Measurements from ENCODE around the gene CALN1. TPM values are rescaled to one million over a fixed set of nuclear protein-coding genes. Genes with fewer than 3 reads are reported as not detected.

CALN1 gene
- total RNA-seq, 4 donors from 2014 or later = under 0.01 to 0.33 (median 0.10) TPM; not detected in 1

DNA sequence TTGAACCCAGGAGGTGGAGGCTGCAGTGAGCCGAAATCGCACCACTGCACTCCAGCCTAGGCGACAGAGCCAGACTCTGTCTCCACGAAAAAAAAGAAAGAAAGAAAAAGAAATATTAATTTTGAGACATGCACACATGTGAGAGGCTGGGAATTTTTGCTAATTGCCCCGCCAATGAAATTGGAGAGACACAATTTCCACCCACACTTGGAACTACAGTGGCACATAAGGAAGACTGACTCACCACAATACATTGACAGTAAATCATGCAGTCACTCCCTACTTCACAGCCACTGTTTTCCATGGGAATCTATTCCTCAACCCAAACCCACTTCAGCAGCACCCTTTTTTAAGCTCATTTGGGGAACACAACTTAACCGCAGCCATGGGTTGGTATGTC, 139.7 kb downstream of the CALN1 start:
- no peak for TF ChIP-seq POLR2A (IDR thresholded peaks at IDR 0.05)
- TF ChIP-seq CTCF (IDR thresholded peaks at IDR 0.05) = no peak
- Histone ChIP-seq H3K36me3 (no peaks in the 10 kb centered on the region), H3K4me3 (replicated peaks in 1 of 3) (no peak overlapping the region), H3K27me3 (no peaks in the 10 kb centered on the region), H3K9me3 (no peaks in the 10 kb centered on the region), H3K4me1 (peaks cover 0 to 15% of the 10 kb centered on the region in 2 donors), H3K27ac (no peak overlapping the region)
- 98% methylated on average over 6 of the region's 6 CpGs for WGBS, 2 donors
- DNase-seq = no peak
- intact Hi-C loops (cut with DNase I) = no loop called here

DNA sequence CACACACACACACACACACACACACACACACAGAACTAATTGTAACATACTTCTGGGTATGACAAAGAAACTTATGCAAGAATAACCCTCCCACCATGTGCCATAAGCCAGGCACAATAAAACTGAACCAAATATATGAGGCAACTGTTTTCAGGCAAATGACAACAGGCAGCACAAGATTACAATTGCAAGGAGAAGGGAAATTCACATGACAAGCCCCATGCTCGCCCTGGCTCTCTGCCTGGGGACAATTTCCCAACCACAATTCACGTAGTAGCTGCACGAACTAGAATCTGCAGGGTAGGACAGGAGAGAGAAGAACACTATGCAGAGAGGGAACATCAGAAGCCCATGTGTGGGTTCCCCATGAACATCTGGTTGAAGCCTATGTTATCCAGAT, 143.3 kb downstream of the CALN1 start:
- no peaks in the 10 kb centered on the region for H3K4me1 ChIP-seq
- no peaks in the 10 kb centered on the region for H3K9me3 ChIP-seq
- no peak overlapping the region for H3K27ac ChIP-seq
- intact Hi-C loops (cut with DNase I) = no loop called here
- TF ChIP-seq POLR2A (IDR thresholded peaks at IDR 0.05) (no peak), CTCF (IDR thresholded peaks at IDR 0.05) (no peak)
- DNase-seq = no peak
- no peak overlapping the region for H3K4me3 ChIP-seq (replicated peaks in 1 of 3)
- H3K27me3 ChIP-seq = no peaks in the 10 kb centered on the region
- H3K36me3 ChIP-seq = no peaks in the 10 kb centered on the region
- WGBS, 2 donors = 84 to 87% methylated on average over 3 of the region's 3 CpGs

GRCh38 chr7:72268090-72268489, 144.0 kb downstream of the CALN1 start:
- H3K4me3 ChIP-seq (replicated peaks in 1 of 3) = no peak overlapping the region
- no peak for TF ChIP-seq POLR2A (IDR thresholded peaks at IDR 0.05)
- TF ChIP-seq CTCF (IDR thresholded peaks at IDR 0.05) = no peak
- no peaks in the 10 kb centered on the region for H3K27me3 ChIP-seq
- H3K9me3 ChIP-seq = no peaks in the 10 kb centered on the region
- intact Hi-C loops (cut with DNase I) = no loop called here
- no peak overlapping the region for H3K27ac ChIP-seq
- WGBS, 2 donors = 80 to 91% methylated on average over 2 of the region's 2 CpGs
- H3K4me1 ChIP-seq = no peaks in the 10 kb centered on the region
- DNase-seq = no peak
- H3K36me3 ChIP-seq = no peaks in the 10 kb centered on the region

- TF ChIP-seq CTCF (IDR thresholded peaks at IDR 0.05) (peak in 1 of 6 experiments; percentile 14), POLR2A (IDR thresholded peaks at IDR 0.05) (no peak)
- H3K27me3 ChIP-seq = no peaks in the 10 kb centered on the region
- no peaks in the 10 kb centered on the region for H3K36me3 ChIP-seq
- no peaks in the 10 kb centered on the region for H3K4me1 ChIP-seq
- no peak overlapping the region for H3K4me3 ChIP-seq (replicated peaks in 1 of 3)
- intact Hi-C loops (cut with DNase I) = no loop called here
- no peaks in the 10 kb centered on the region for H3K9me3 ChIP-seq
- no peak overlapping the region for H3K27ac ChIP-seq
- WGBS, 2 donors = 54 to 58% methylated on average over 3 of the region's 3 CpGs
- peak; percentile 4 to 15 for DNase-seq
Measured at GRCh38 chr7:72267291-72267800, 144.8 kb downstream of the CALN1 start.

- intact Hi-C loops (cut with DNase I) = no loop called here
- Histone ChIP-seq H3K27ac (no peak overlapping the region), H3K27me3 (no peaks in the 10 kb centered on the region), H3K9me3 (no peaks in the 10 kb centered on the region), H3K36me3 (no peaks in the 10 kb centered on the region), H3K4me3 (replicated peaks in 1 of 3) (no peak overlapping the region), H3K4me1 (no peaks in the 10 kb centered on the region)
- DNase-seq = no peak
- WGBS, 2 donors = 64 to 70% methylated on average over 2 of the region's 2 CpGs
- TF ChIP-seq CTCF (IDR thresholded peaks at IDR 0.05) (no peak), POLR2A (IDR thresholded peaks at IDR 0.05) (no peak)
Measured at GRCh38 chr7:72266771-72267170, 145.4 kb downstream of the CALN1 start.
